Right lobe of liver (tissue), 6 donors: ENCODE results near the gene SNUPN. TPM values are rescaled to one million over a fixed set of nuclear protein-coding genes. Genes with fewer than 3 reads are reported as not detected.
"Not testable (repeated sequence)": the region's sequence is repeated elsewhere in the genome, so short reads cannot be mapped to it uniquely, and the experiment has no call there.

Source experiments
- ATAC-seq, 4 donors: fragments of 200-7000 bp; cut with Tn5 transposase; one replicate each; pipeline ENCODE4 v1.9.1; 2020; ENCODE audit warnings: mild to moderate bottlenecking in 4 of 4, moderate library complexity in 4 of 4
- DNase-seq, 3 donors: peaks; one replicate each; pipeline ENCODE4 v3.0.0-alpha.2; 2020
- H3K27ac ChIP-seq, 3 donors: fragments of 200-600 bp; one replicate each; pipeline ENCODE4 v1.8.0; 2022
- H3K27me3 ChIP-seq, 2 donors: fragments of 200-600 bp; one replicate each; pipeline ENCODE4 v1.8.0; 2022
- H3K36me3 ChIP-seq, 4 donors: fragments of 200-600 bp; sonication (generic) in 1 of 4; one replicate each; pipeline versions ENCODE4 v1.5.1 to v1.8.0; 2017 to 2022; ENCODE audit warnings: control low read depth in 1 of 4
- H3K4me1 ChIP-seq, 4 donors: fragments of 200-600 bp; sonication (generic) in 1 of 4; one replicate each; pipeline versions ENCODE4 v1.5.1 to v1.8.0; 2017 to 2022; ENCODE audit warnings: control low read depth in 1 of 4
- H3K4me3 ChIP-seq, 3 donors: fragments of 200-600 bp; one replicate each; pipeline ENCODE4 v1.8.0; 2022
- H3K9me3 ChIP-seq, 4 donors: fragments of 200-600 bp; sonication (generic) in 1 of 4; one replicate each; pipeline versions ENCODE4 v1.5.1 to v1.8.0; 2017 to 2022; ENCODE audit warnings: control low read depth in 1 of 4
- POLR2A ChIP-seq: fragments of 450-650 bp; IDR thresholded peaks from one replicate; pipeline ENCODE4 v1.6.1; 2017; ENCODE audit warnings: antibody characterized with exemption, mild to moderate bottlenecking
- WGBS: methylation state at CpG from one replicate; pipeline ENCODE4 v1.1.6; 2018; ENCODE audit warnings: low coverage, low lambda C conversion rate; ENCODE audit not compliant: insufficient coverage; ENCODE audit errors: missing lambda C conversion rate; 5-methylcytosine and 5-hydroxymethylcytosine counted together
- intact Hi-C, 2 donors: fragments of 100-400 bp; cut with DNase I; formaldehyde crosslinking; loops; one replicate each; pipeline versions ENCODE4 v1.11.2 to v1.14.1; 2022
- total RNA-seq, 6 experiments: library from RNA; depleted of rRNA in 2 of 6; stranded (reverse); fragments of >200 nt in 2 of 6; fragmentation: NEBNext Ultra II Directional in 3 of 6; extraction: Animal tissue kit (Norgen Biotek cat#: 25700) in 3 of 6; gene quantifications; one replicate each; pipeline versions ENCODE4 v1.1.0 to v1.2.4, GENCODE V29; 2016 to 2023
- TF ChIP-seq, protein P1 (sequence below), 4 donors: fragments of 200-600 bp in 3 of 4; fragments of 450-650 bp in 1 of 4; IDR thresholded peaks; one replicate each; pipeline versions ENCODE4 v1.5.1 to v1.8.0; 2016 to 2022; ENCODE audit warnings: antibody characterized with exemption in 4 of 4, mild to moderate bottlenecking in 2 of 4
- donor health status: DM: no; HTN: yes; CAD: no.
- donor health status: DM: no; HTN: no; CAD: no.
- donor health status: DM: no; HTN: no; CAD: no.
- donor health status: DM: no; HTN: yes; CAD: no.
- donor health status: DM: no; HTN: yes; CAD: no.

Gene SNUPN
- total RNA-seq, 6 experiments from 2014 or later = 11.1 to 19.4 (median 13.3) TPM

- H3K4me3 ChIP-seq = peak overlapping the region; percentile 94 to 99 (median 96)
- TF ChIP-seq, protein P1, sequence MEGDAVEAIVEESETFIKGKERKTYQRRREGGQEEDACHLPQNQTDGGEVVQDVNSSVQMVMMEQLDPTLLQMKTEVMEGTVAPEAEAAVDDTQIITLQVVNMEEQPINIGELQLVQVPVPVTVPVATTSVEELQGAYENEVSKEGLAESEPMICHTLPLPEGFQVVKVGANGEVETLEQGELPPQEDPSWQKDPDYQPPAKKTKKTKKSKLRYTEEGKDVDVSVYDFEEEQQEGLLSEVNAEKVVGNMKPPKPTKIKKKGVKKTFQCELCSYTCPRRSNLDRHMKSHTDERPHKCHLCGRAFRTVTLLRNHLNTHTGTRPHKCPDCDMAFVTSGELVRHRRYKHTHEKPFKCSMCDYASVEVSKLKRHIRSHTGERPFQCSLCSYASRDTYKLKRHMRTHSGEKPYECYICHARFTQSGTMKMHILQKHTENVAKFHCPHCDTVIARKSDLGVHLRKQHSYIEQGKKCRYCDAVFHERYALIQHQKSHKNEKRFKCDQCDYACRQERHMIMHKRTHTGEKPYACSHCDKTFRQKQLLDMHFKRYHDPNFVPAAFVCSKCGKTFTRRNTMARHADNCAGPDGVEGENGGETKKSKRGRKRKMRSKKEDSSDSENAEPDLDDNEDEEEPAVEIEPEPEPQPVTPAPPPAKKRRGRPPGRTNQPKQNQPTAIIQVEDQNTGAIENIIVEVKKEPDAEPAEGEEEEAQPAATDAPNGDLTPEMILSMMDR (IDR thresholded peaks at IDR 0.05) = no peak
- TF ChIP-seq POLR2A = no peak
- H3K27ac ChIP-seq = peak overlapping the region; percentile 94 to 99 (median 97)
- 1% methylated on average over 15 of the region's 16 CpGs for WGBS
- no peaks in the 10 kb centered on the region for H3K27me3 ChIP-seq
- ATAC-seq (no peak), DNase-seq (no peak)
- peaks cover 0 to 33% (median 13%) of the 10 kb centered on the region in 4 donors for H3K4me1 ChIP-seq
- no peaks in the 10 kb centered on the region for H3K9me3 ChIP-seq
- intact Hi-C loops = loop anchor here in 1 of 2 donors (10.0 kb wide), 1 partner anchor 46 kb away; no protein-coding TSS in a partner anchor
- H3K36me3 ChIP-seq = no peaks in the 10 kb centered on the region
Measured at GRCh38 chr15:75639191-75639708, 13.7 kb upstream of the SNUPN start.

GRCh38 chr15:75637245-75638009 lies 11.9 kb upstream of the SNUPN start:
- H3K4me3 ChIP-seq = no peak overlapping the region
- TF ChIP-seq, protein P1 (IDR thresholded peaks at IDR 0.05) = no peak
- TF ChIP-seq POLR2A = no peak
- DNase-seq (no peak), ATAC-seq (no peak)
- no peaks in the 10 kb centered on the region for H3K9me3 ChIP-seq
- peaks cover 0 to 33% (median 13%) of the 10 kb centered on the region in 4 donors for H3K4me1 ChIP-seq
- no peaks in the 10 kb centered on the region for H3K27me3 ChIP-seq
- WGBS = 67% methylated on average over 3 of the region's 4 CpGs
- H3K36me3 ChIP-seq = no peaks in the 10 kb centered on the region
- intact Hi-C loops = loop anchor here in 1 of 2 donors (10.0 kb wide), 1 partner anchor 47 kb away; no protein-coding TSS in a partner anchor
- peak overlapping the region in 2 of 3 donors; percentile 36 to 94 for H3K27ac ChIP-seq

DNA sequence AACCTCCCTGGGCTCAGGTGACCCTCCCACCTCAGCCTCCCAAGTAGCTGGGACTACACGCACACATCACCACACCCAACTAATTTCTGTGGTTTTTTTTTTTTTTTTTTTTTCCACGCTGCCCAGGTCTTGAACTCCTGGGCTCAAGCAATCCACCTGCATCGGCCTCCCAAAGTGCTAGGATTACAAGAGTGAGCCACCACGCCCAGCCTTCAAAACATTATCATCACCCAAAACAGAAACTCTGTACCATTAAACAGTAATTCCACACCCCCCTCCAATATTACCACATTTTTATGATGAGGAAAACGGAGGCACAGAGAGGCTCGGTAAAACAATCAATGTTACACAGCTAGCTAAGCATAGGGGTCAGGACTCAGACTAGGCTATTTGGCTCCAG lies 10.5 kb upstream of the SNUPN start:
- Histone ChIP-seq H3K4me1 (peaks cover 0 to 26% (median 10%) of the 10 kb centered on the region in 4 donors), H3K9me3 (no peaks in the 10 kb centered on the region), H3K36me3 (no peaks in the 10 kb centered on the region), H3K4me3 (no peak overlapping the region), H3K27ac (no peak overlapping the region), H3K27me3 (no peaks in the 10 kb centered on the region)
- WGBS = 75% methylated on average over 4 of the region's 6 CpGs
- DNase-seq (no peak), ATAC-seq (no peak)
- intact Hi-C loops = loop anchor here in 1 of 2 donors (10.0 kb wide), 1 partner anchor 49 kb away; no protein-coding TSS in a partner anchor
- TF ChIP-seq, protein P1 (IDR thresholded peaks at IDR 0.05) = no peak
- TF ChIP-seq POLR2A = no peak

DNA sequence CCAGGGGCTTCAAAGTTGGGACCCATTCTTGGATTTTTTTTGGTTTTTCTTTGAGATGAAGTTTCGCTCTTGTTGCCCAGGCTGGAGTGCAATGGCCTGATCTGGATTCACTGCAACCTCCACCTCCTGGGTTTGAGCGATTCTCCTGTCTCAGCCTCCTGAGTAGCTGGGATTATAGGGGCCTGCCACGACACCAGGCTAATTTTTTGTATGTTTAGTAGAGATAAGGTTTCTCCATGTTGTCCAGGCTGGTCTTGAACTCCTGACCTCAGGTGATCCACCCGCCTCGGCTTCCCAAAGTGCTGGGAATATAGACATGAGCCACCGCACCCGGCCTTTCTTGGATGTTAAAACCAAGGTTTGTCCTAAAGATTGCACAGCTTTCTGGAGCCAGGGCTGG lies 8.4 kb upstream of the SNUPN start:
- intact Hi-C loops = loop anchor here in 1 of 2 donors (10.0 kb wide), 1 partner anchor 51 kb away; no protein-coding TSS in a partner anchor
- ATAC-seq, H3K27me3 ChIP-seq, DNase-seq, H3K4me3 ChIP-seq, H3K9me3 ChIP-seq, H3K36me3 ChIP-seq, H3K27ac ChIP-seq: not testable (repeated sequence)
- WGBS = 90% methylated on average over 7 of the region's 7 CpGs
- H3K4me1 ChIP-seq = peaks cover 0 to 21% (median 7%) of the 10 kb centered on the region in 4 donors

GRCh38 chr15:75631935-75632334 lies 6.4 kb upstream of the SNUPN start:
- Histone ChIP-seq H3K27ac (no peak overlapping the region), H3K4me3 (no peak overlapping the region), H3K36me3 (no peaks in the 10 kb centered on the region), H3K4me1 (peaks cover 0 to 3% (median 0%) of the 10 kb centered on the region in 4 donors), H3K27me3 (no peaks in the 10 kb centered on the region), H3K9me3 (no peaks in the 10 kb centered on the region)
- intact Hi-C loops = loop anchor here in 1 of 2 donors (10.0 kb wide), 1 partner anchor 53 kb away; no protein-coding TSS in a partner anchor
- ATAC-seq = no peak
- no peak for DNase-seq
- TF ChIP-seq, protein P1 (IDR thresholded peaks at IDR 0.05) = no peak
- TF ChIP-seq POLR2A = no peak
